ENCODE data around the gene ACTN3.
"Not testable (repeated sequence)": the region's sequence is repeated elsewhere in the genome, so short reads cannot be mapped to it uniquely, and the experiment has no call there.

ACTN3 gene

GRCh38 chr11:66546368-66546965 lies at the start of gene ACTN3:
Gene ACTN3, plus strand, starts transcription at chr11:66546903. Its CDS starts 35 bp downstream, at chr11:66546938.
- no peak for DNase-seq (ENCODE audit: low read depth)

- no peak for DNase-seq (ENCODE audit: low read depth)
Observed at GRCh38 chr11:66497206-66497605, 49.5 kb upstream of the ACTN3 start.

GRCh38 chr11:66498506-66498905 lies 48.2 kb upstream of the ACTN3 start:
- no peak for DNase-seq (ENCODE audit: low read depth)

DNA sequence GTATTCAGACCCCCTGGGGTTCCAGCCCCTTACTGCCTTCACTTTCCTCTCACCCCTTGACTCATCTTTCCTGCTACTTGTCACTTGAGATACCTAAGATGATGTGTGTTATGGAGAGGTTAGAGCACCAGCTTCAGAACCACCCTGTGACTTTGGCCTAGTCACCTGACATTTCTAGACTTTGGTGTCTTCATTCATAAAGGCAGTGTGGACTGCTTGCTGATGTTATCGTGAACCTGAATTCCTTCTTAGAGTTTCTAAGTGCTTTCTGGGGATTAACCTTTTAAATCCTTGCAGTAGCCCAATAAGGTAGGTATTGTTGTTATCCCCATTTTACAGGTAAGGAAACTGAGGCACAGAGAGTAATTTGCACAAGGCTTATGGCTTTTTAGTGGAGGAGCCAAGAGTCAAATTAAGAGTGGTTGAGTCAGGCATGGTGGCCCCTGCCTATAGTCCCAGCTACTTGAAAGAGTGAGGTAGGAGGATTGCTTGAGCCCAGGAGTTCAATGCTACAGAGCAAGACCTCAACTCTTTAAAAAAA lies 41.4 kb upstream of the ACTN3 start:
- no peak for DNase-seq (ENCODE audit: low read depth)

GRCh38 chr11:66509131-66509561 lies 37.6 kb upstream of the ACTN3 start:
- no peak for DNase-seq (ENCODE audit: low read depth)

DNA sequence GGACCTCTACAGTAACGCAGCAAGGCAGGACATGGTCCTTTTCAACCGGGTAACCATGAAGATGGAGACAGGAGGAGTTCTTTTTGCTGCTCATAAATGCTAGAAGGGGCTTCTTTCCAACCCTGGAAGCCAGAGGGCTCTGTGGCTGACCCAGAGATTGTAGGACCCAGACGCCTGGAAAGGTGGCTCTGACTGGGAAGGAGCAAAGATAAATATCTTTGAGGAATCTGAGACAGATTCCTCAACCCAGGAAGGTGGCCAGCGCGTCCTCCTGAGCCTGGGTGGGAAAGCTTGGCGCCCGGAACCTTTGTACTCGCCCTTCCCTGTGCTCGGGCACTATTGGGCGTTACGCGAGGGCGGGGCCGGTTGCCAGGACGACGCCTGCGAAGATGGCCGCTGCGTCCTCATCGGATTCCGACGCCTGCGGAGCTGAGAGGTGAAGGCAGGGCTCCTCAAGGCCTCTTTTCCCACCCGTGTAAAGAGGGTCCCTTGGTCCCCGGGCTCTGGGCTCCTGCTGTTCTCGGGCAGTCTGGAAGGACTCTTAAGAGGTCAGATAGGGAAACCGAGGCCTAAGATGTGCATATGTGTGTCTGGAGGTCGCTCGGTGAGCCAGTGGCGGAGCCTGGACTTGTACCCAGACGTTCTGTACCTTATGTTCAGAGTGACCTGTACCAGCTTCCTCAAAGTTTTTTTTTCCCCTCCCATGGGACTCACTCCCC lies 36.3 kb upstream of the ACTN3 start, which contains the start of gene BBS1:
Gene BBS1, plus strand, starts transcription at position 365 of the 719 bp plus-strand sequence. Its CDS starts 25 bp downstream, at position 390.
- DNase-seq (ENCODE audit: low read depth) = peak; percentile 78

DNA sequence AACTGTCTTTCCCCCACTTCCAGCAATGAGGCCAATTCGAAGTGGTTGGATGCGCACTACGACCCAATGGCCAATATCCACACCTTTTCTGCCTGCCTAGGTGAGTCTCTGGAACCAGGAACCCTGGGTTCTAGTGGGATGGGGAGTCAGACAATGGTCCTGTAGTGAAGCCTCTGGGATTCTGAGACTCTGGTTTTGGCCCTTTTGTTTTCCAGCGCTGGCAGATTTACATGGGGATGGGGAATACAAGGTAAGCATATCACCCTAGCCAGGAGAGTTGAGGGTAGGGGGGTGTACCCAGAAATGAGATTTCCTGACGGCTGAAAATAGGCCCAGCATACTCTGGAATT lies 35.7 kb upstream of the ACTN3 start:
- no peak for DNase-seq (ENCODE audit: low read depth)

DNA sequence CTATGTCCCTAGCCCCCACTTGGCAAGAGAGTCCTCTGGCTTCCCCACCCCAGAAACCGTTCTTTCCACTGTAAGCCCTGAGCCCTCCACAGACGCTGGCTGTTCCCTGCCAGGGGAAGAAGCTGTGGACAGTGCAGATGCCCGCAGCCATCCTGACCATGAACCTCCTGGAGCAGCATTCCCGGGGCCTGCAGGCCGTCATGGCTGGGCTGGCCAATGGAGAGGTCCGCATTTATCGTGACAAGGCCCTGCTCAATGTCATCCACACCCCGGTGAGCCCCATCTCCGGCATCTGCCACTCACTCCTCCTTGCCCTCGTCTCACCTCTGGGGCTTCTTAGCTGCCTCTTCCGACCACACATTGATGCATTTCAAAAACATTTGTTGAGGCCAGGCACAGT lies 23.1 kb upstream of the ACTN3 start:
- DNase-seq (ENCODE audit: low read depth) = no peak

GRCh38 chr11:66524304-66525040 lies 22.2 kb upstream of the ACTN3 start:
- DNase-seq (ENCODE audit: low read depth) = no peak

GRCh38 chr11:66529069-66529468 lies 17.6 kb upstream of the ACTN3 start:
- DNase-seq (ENCODE audit: low read depth) = no peak

DNA sequence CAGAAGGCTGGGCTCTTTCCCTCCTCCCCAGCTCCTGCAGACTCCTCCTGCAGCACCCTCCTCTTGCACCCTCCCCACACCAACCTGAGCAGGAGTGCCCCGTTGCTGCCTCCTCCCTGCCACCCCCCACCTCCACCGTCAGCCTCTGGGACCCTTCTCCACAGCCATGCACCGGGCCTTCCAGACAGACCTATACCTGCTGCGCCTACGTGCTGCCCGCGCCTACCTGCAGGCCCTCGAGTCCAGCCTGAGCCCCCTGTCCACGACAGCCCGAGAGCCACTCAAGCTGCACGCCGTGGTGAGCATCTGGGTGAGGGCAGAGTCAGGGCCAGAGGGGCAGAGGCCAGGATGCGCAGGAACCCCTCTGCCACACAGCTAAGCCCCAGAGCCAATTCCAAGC lies 17.0 kb upstream of the ACTN3 start:
- DNase-seq (ENCODE audit: low read depth) = no peak

GRCh38 chr11:66530927-66531709 lies 15.6 kb upstream of the ACTN3 start:
- no peak for DNase-seq (ENCODE audit: low read depth)

DNA sequence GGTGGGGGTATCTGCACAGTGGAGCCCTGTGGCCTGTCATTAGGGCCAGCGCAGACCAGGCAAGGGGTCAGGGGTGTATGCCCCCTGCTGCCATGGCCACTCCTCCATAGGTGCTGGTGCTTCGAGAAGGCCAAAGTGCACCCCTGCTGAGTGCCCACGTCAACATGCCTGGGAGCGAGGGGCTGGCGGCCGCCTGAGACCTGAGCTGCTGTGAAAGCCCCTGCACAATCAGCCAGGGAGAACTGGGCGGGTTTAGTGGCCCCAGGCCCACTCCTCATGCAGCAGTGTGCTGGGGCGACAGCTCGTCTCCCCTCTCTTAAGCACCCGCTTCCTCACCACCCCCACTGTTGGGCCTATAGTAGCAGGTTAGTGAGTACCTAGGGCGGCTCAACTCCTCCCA lies 14.9 kb upstream of the ACTN3 start:
- no peak for DNase-seq (ENCODE audit: low read depth)

DNA sequence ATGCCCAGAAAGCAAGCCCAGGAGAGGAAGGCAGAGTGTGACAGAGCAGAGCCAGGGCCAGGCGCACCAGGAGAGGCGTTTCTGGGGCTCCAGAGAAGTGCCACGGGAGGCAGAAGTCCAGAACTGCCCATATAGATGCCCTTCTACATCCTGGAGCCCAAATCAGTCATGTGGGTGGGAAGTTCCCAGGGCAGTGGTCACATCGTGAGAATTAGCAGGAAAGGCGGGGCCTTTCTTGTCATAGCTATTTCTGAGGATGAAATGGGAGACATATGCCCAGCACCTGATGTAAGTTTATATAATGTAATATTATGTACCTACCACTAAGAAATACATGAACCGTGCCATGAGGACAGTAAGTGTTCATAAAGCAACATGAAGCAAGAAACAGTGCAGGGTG lies 13.9 kb upstream of the ACTN3 start:
- DNase-seq (ENCODE audit: low read depth) = no peak

DNA sequence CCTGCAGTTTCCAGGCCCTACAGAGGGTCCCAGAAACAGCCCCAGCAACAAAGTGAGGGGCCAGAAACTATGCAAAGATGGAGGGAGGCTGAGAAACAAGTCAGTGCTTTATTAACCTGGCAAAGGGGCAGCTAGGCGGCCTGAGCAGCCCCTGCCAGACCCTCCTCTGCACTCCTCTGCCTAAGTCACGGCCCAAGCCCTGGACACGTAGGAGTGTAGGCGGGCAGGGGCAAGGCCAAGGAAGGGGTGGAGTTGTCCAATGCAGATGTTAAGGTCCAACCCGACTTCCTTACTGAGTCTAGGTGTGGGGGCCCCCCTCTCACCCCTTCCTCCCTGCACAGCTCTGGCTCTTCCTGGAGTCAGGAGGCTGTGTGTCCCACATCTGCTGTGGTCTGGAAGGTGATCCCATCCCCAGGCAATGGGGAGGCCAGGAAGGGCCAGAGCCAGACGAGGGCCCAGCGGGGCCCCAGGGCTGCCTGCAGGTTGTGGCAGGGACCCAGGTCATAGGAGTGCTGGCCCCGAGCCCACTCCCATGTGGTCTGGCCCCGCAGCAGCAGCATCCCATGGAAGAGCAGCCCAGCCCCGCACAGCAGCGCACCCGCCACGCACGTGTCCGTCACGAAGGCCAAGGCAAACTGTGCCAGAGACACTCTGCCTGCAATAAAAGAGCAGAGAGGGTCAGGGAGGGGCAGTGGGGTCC lies 7.4 kb upstream of the ACTN3 start:
- DNase-seq (ENCODE audit: low read depth) = no peak

DNA sequence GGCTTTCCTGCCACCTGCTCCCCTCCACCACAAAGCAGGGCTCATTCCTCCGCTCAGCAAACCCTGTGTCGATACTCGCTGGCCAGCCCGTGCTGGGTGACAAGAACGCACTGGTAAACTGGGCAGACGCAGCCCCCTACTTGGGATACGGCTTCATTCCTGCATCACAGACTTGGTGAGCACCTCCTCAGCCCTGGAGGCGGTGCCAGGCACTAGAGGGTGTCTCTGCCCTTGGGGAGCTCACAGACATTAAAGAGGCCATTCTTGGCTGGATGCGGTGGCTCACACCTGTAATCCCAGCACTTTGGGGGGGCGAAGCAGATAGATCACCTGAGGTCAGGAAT lies 6.9 kb upstream of the ACTN3 start:
- no peak for DNase-seq (ENCODE audit: low read depth)

DNA sequence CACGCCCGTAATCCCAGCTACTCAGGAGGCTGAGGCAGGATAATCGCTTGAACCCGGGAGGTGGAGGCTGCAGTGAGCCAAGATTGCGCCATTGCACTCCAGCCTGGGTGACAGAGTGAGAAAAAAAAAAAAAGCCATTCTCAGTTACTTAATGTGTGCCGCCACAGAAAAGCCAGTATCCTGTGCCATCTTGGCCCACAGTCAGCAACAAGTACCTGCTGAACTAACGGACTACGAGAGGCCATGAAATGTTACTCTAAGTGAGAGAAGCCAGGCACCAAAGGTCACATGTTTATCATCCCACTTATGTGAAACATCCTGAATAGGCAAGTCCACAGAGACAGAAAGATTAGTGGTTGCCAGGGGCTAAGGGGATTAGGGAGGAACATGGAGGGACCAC lies 6.1 kb upstream of the ACTN3 start:
- DNase-seq (ENCODE audit: low read depth) = not testable (repeated sequence)

GRCh38 chr11:66541892-66542291 lies 4.8 kb upstream of the ACTN3 start:
- no peak for DNase-seq (ENCODE audit: low read depth)

GRCh38 chr11:66542362-66542761 lies 4.3 kb upstream of the ACTN3 start:
- no peak for DNase-seq (ENCODE audit: low read depth)

- DNase-seq (ENCODE audit: low read depth) = peak; percentile 45
Observed at GRCh38 chr11:66543263-66544107, 3.2 kb upstream of the ACTN3 start.

- DNase-seq (ENCODE audit: low read depth) = not testable (repeated sequence)
Observed at GRCh38 chr11:66544952-66545351, 1.8 kb upstream of the ACTN3 start.
